ENCODE measurements around the gene IFT122. TPM values are rescaled to one million over a fixed set of nuclear protein-coding genes. Genes with fewer than 3 reads are reported as not detected.

IFT122 gene
- total and polyA plus RNA-seq, 2 donors from 2014 or later: 18.4 to 59.2 TPM

DNA sequence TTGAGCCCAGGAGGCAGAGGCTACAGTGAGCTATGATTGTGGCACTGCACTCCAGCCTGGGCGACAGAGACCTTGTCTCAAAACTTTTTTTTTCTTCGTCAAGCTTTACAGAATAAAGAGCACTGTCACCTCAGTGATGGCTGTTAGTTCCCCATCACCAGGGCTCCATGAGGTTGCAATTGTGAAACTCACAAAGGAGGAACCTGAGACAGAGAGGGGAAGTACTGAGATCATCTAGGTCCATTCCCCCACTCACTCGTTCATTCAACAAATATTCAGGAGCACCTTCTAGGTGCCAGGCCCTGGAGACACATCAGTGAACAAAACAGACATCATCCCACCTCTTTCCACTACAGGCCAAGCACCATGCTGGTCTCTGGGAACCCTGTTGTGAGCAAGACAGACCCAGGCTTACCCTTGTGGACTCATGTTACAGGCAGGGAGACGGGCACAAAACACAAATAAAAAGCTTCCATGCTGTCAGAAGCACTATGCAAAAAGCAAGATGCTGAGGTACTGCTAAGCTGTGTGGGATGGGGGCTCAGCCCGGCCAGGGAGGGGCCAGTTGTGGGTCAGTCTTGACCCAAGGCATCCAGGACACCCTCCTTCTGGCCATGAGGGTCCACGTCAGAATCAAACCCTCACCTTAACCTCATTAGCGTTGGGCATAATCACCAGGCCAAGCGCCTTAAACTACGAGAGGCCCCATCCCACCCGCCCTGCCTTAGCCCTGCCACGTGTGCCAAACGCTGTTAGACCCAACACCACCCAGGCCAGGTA lies 86.3 kb downstream of the IFT122 start:
- DNase-seq (no peak), FAIRE-seq (no peak)
- Histone ChIP-seq H3K9me3 (ENCODE audit: control insufficient read depth in 2 of 3, insufficient read depth in 1 of 3, low read length in 3 of 3) (no peaks in the 10 kb centered on the region), H3K4me1 (ENCODE audit: control insufficient read depth in 2 of 3, insufficient read depth in 2 of 3, low read depth in 1 of 3, low read length in 3 of 3) (peaks cover 3 to 7% (median 6%) of the 10 kb centered on the region in 3 donors), H3K27me3 (ENCODE audit: control insufficient read depth, insufficient read depth, low read length) (no peaks in the 10 kb centered on the region), H3K36me3 (ENCODE audit: control insufficient read depth in 2 of 3, insufficient read depth in 3 of 3, low read length in 3 of 3) (no peaks in the 10 kb centered on the region), H3K27ac (ENCODE audit: low read depth in 2 of 2, low read length in 2 of 2) (no peak overlapping the region), H3K9ac (ENCODE audit: low read length in 3 of 3) (no peak overlapping the region), H3K4me3 (ENCODE audit: low read length in 3 of 3) (no peak overlapping the region)
- intact Hi-C loops (cut with DNase I): no loop called here
- TF ChIP-seq, protein P1, sequence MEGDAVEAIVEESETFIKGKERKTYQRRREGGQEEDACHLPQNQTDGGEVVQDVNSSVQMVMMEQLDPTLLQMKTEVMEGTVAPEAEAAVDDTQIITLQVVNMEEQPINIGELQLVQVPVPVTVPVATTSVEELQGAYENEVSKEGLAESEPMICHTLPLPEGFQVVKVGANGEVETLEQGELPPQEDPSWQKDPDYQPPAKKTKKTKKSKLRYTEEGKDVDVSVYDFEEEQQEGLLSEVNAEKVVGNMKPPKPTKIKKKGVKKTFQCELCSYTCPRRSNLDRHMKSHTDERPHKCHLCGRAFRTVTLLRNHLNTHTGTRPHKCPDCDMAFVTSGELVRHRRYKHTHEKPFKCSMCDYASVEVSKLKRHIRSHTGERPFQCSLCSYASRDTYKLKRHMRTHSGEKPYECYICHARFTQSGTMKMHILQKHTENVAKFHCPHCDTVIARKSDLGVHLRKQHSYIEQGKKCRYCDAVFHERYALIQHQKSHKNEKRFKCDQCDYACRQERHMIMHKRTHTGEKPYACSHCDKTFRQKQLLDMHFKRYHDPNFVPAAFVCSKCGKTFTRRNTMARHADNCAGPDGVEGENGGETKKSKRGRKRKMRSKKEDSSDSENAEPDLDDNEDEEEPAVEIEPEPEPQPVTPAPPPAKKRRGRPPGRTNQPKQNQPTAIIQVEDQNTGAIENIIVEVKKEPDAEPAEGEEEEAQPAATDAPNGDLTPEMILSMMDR (IDR thresholded peaks at IDR 0.05; ENCODE audit: borderline replicate concordance, extremely low read depth, insufficient read depth): no peak

DNA sequence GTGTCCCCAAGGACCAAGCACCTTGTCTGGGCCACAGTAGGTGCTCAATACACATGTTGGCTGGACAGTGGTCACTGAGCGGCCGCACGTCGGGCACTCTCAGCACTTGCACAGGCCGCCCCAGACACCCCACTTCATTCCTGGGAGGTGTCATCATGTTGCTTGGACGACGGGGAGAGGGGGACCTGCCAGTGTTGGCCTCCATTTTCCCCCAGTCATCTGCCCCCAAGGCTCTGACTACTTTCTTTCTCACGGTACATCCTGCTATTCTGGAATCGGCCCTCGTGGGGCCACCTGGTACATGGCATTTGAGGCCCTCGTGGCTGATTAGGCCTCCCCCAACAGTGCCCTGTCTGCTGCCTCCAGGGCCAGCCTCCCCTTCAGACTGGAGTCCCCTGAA lies 87.2 kb downstream of the IFT122 start:
- intact Hi-C loops (cut with DNase I): no loop called here
- Histone ChIP-seq H3K9ac (ENCODE audit: low read length in 3 of 3) (no peak overlapping the region), H3K27ac (ENCODE audit: low read depth in 2 of 2, low read length in 2 of 2) (no peak overlapping the region), H3K9me3 (ENCODE audit: control insufficient read depth in 2 of 3, insufficient read depth in 1 of 3, low read length in 3 of 3) (no peaks in the 10 kb centered on the region), H3K4me3 (ENCODE audit: low read length in 3 of 3) (no peak overlapping the region), H3K4me1 (ENCODE audit: control insufficient read depth in 2 of 3, insufficient read depth in 2 of 3, low read depth in 1 of 3, low read length in 3 of 3) (peaks cover 3 to 7% (median 6%) of the 10 kb centered on the region in 3 donors), H3K27me3 (ENCODE audit: control insufficient read depth, insufficient read depth, low read length) (no peaks in the 10 kb centered on the region), H3K36me3 (ENCODE audit: control insufficient read depth in 2 of 3, insufficient read depth in 3 of 3, low read length in 3 of 3) (no peaks in the 10 kb centered on the region)
- no peak for FAIRE-seq
- no peak for DNase-seq
- TF ChIP-seq, protein P1 (IDR thresholded peaks at IDR 0.05; ENCODE audit: borderline replicate concordance, extremely low read depth, insufficient read depth): no peak

DNA sequence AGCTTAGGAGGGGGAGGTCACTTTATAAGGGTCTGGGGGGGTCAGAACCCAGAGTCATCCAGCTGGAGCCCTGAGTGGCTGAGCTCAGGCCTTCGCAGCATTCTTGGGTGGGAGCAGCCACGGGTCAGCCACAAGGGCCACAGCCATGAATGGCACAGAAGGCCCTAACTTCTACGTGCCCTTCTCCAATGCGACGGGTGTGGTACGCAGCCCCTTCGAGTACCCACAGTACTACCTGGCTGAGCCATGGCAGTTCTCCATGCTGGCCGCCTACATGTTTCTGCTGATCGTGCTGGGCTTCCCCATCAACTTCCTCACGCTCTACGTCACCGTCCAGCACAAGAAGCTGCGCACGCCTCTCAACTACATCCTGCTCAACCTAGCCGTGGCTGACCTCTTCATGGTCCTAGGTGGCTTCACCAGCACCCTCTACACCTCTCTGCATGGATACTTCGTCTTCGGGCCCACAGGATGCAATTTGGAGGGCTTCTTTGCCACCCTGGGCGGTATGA lies 88.6 kb downstream of the IFT122 start, which contains the start of gene RHO:
Gene RHO (plus strand): TSS at position 51 of the 512 bp plus-strand sequence. CDS start 95 bp downstream, at position 146.
- H3K4me3 ChIP-seq (ENCODE audit: low read length in 3 of 3): no peak within 1 kb of the TSS
- H3K27me3 ChIP-seq (ENCODE audit: control insufficient read depth, insufficient read depth, low read length): no peaks in the 10 kb centered on the region
- H3K36me3 ChIP-seq (ENCODE audit: control insufficient read depth in 2 of 3, insufficient read depth in 3 of 3, low read length in 3 of 3): no peaks in the 10 kb centered on the region
- intact Hi-C loops (cut with DNase I): no loop called here
- DNase-seq (no peak), FAIRE-seq (no peak)
- TF ChIP-seq, protein P1 (IDR thresholded peaks at IDR 0.05; ENCODE audit: borderline replicate concordance, extremely low read depth, insufficient read depth): no peak
- H3K9ac ChIP-seq (ENCODE audit: low read length in 3 of 3): no peak within 1 kb of the TSS
- no peaks in the 10 kb centered on the region for H3K9me3 ChIP-seq (ENCODE audit: control insufficient read depth in 2 of 3, insufficient read depth in 1 of 3, low read length in 3 of 3)
- peaks cover 3 to 7% (median 6%) of the 10 kb centered on the region in 3 donors for H3K4me1 ChIP-seq (ENCODE audit: control insufficient read depth in 2 of 3, insufficient read depth in 2 of 3, low read depth in 1 of 3, low read length in 3 of 3)
- no peak within 1 kb of the TSS for H3K27ac ChIP-seq (ENCODE audit: low read depth in 2 of 2, low read length in 2 of 2)
